Osteoblast (primary cell): ENCODE data around the gene DENND1A. TPM values are rescaled to one million over a fixed set of nuclear protein-coding genes. Genes with fewer than 3 reads are reported as not detected.

Source experiments
- DNase-seq: peaks from one replicate; pipeline ENCODE4 v3.0.0; 2011; ENCODE audit warnings: low spot score, mixed read lengths; ENCODE audit not compliant: insufficient read length; ENCODE audit errors: missing footprints
- H2AFZ ChIP-seq: 2 replicates; pipeline ENCODE4 v1.6.0; 2011; ENCODE audit warnings: mild to moderate bottlenecking, low read length
- H3K27ac ChIP-seq: 2 replicates; pipeline ENCODE4 v1.5.1; 2011; ENCODE audit warnings: mild to moderate bottlenecking, low read depth, low read length, moderate library complexity
- H3K27me3 ChIP-seq: 2 replicates; pipeline ENCODE4 v1.6.0; 2012; ENCODE audit warnings: mild to moderate bottlenecking, control low read depth, inconsistent platforms, low read length, moderate library complexity; ENCODE audit not compliant: insufficient read depth
- H3K36me3 ChIP-seq: 2 replicates; pipeline ENCODE4 v1.5.1; 2011; ENCODE audit warnings: mild to moderate bottlenecking, low read length, control low read depth, moderate library complexity; ENCODE audit not compliant: insufficient read depth
- H3K4me1 ChIP-seq: 2 replicates; pipeline ENCODE4 v1.5.1; 2011; ENCODE audit warnings: mild to moderate bottlenecking, low read length, control low read depth, moderate library complexity; ENCODE audit not compliant: insufficient read depth
- H3K4me2 ChIP-seq: 2 replicates; pipeline ENCODE4 v1.6.0; 2011; ENCODE audit warnings: mild to moderate bottlenecking, low read length; ENCODE audit not compliant: insufficient read depth
- H3K4me3 ChIP-seq: fragments of 200-600 bp; sonication (generic); 3 replicates; pipeline ENCODE4 v1.5.1; 2012; ENCODE audit warnings: mild to moderate bottlenecking, low read length, inconsistent platforms; ENCODE audit not compliant: insufficient read depth
- H3K79me2 ChIP-seq: 2 replicates; pipeline ENCODE4 v1.6.0; 2012; ENCODE audit warnings: mild to moderate bottlenecking, low read length, control low read depth, inconsistent platforms; ENCODE audit not compliant: insufficient read depth
- H3K9me3 ChIP-seq: 2 replicates; pipeline ENCODE4 v1.5.1; 2011; ENCODE audit warnings: low read depth, low read length, control low read depth
- H4K20me1 ChIP-seq: 2 replicates; pipeline ENCODE4 v1.6.0; 2012; ENCODE audit warnings: mild to moderate bottlenecking, low read length, control low read depth; ENCODE audit not compliant: insufficient read depth
- CTCF ChIP-seq: IDR thresholded peaks from 2 replicates; pipeline ENCODE4 v1.5.1; 2011; ENCODE audit warnings: mild to moderate bottlenecking, low read depth, low read length, moderate library complexity; ENCODE audit errors: extremely low read depth
- small RNA-seq: library from RNA; depleted of rRNA; stranded (forward); fragments of <200 nt; gene quantifications from one replicate; pipeline ENCODE3, GENCODE V24; 2012
- total RNA-seq: library from RNA; depleted of rRNA; stranded (reverse); fragments of >200 nt; gene quantifications from 2 replicates; pipeline ENCODE4 v1.2.3, GENCODE V29; 2012

The DENND1A gene
- total RNA-seq, 1 donor, result 14.1 TPM

GRCh38 chr9:123331346-123332060, 598.4 kb downstream of the DENND1A start:
- Histone ChIP-seq H3K4me3 (no peak overlapping the region), H3K9me3 (no peaks in the 10 kb centered on the region), H2AFZ (no peak overlapping the region), H3K27ac (no peak overlapping the region), H3K79me2 (no peaks in the 10 kb centered on the region), H3K36me3 (no peaks in the 10 kb centered on the region), H3K4me1 (peaks cover 12% of the 10 kb centered on the region), H3K27me3 (peaks cover 2% of the 10 kb centered on the region), H4K20me1 (no peaks in the 10 kb centered on the region), H3K4me2 (no peak overlapping the region)
- no peak for DNase-seq
- TF ChIP-seq CTCF, result no peak

Small RNA genes lying within 50 kb of the gene (small RNA-seq; reads per million reads assigned to genes)
- gene MIR601, result not detected
- gene MIR7150, result not detected

Other genes starting within 250 kb of the DENND1A start
- gene LHX2, start 81.6 kb upstream of the DENND1A start, total RNA-seq, result not detected in 2 replicates